ENCODE results near the gene NOS1AP. TPM values are rescaled to one million over a fixed set of nuclear protein-coding genes. Genes with fewer than 3 reads are reported as not detected.

NOS1AP gene
- total and polyA plus RNA-seq, 9 of the 15 experiments (the other 6 are each of a cell fraction or from before 2014, with no cell fraction given): 0.07 to 1.5 (median 0.22) TPM

GRCh38 chr1:162324396-162324795 is 254.9 kb downstream of the NOS1AP start:
- no peak overlapping the region for H3K9ac ChIP-seq (ENCODE audit: insufficient read depth in 1 of 2, low read depth in 2 of 2, low read length in 2 of 2)
- H3K4me2 ChIP-seq (ENCODE audit: insufficient read depth, low read length): no peak overlapping the region
- no peak overlapping the region for H3K27ac ChIP-seq (ENCODE audit: extremely low read depth, low read depth, low read length)
- intact Hi-C loops (cut with micrococcal nuclease) (no loop called here), in situ Hi-C loops (cut with MboI) (no loop called here)
- DNase-seq (ENCODE audit: extremely low read depth in 1 of 4, low spot score in 3 of 4) (no peak), ATAC-seq (no peak), FAIRE-seq (no peak)
- H3K79me2 ChIP-seq (ENCODE audit: control insufficient read depth, insufficient read depth, low read length): no peaks in the 10 kb centered on the region
- H3K9me1 ChIP-seq (ENCODE audit: control insufficient read depth, insufficient read depth, low read length): no peaks in the 10 kb centered on the region
- ChIA-PET POLR2A (interaction anchor here (0.7 kb wide), 1 partner anchor 23 kb away, joined by 3 read pairs; no protein-coding TSS in a partner anchor), CTCF (ENCODE audit: low intra/inter-chr PET ratio) (no interaction called here)
- H3K36me3 ChIP-seq (ENCODE audit: control insufficient read depth, insufficient read depth, low read length): no peaks in the 10 kb centered on the region
- no peaks in the 10 kb centered on the region for H3K4me1 ChIP-seq (replicated peaks in 1 of 2; ENCODE audit: control insufficient read depth in 2 of 2, insufficient read depth in 2 of 2, low read length in 2 of 2)
- no peaks in the 10 kb centered on the region for H3K9me3 ChIP-seq (replicated peaks; ENCODE audit: control insufficient read depth, insufficient read depth, low read depth, low read length)
- BruUV-seq (replicated peaks): no TSS peak
- H3K27me3 ChIP-seq (ENCODE audit: control insufficient read depth in 2 of 2, insufficient read depth in 2 of 2, low read length in 2 of 2): peaks cover 15 to 31% of the 10 kb centered on the region in 2 experiments; a peak in 3 of 5 replicates
- H4K20me1 ChIP-seq (replicated peaks; ENCODE audit: control insufficient read depth, insufficient read depth, low read length): no peaks in the 10 kb centered on the region
- H2AFZ ChIP-seq (ENCODE audit: low read depth, low read length): no peak overlapping the region
- TF ChIP-seq TOE1 (IDR thresholded peaks at IDR 0.05; ENCODE audit: borderline replicate concordance): no peak
- no peak for TF ChIP-seq TOE1 (CRISPR knock-in tag; IDR thresholded peaks at IDR 0.05; ENCODE audit: borderline replicate concordance, low read depth)
- no peak for TF ChIP-seq GABPB1 (CRISPR knock-in tag; IDR thresholded peaks at IDR 0.05)
- TF ChIP-seq RAD21 (CRISPR knock-in tag; conservative IDR thresholded peaks at IDR 0.05 in 1 of 2, IDR thresholded peaks at IDR 0.05 in 1 of 2): no peak
- TF ChIP-seq ELF4 (CRISPR knock-in tag; IDR thresholded peaks at IDR 0.05): no peak
- no peak for TF ChIP-seq PHB (CRISPR knock-in tag; IDR thresholded peaks at IDR 0.05)
- TF ChIP-seq NFIX (CRISPR knock-in tag; IDR thresholded peaks at IDR 0.05; ENCODE audit: low read depth): no peak
- TF ChIP-seq MYC (IDR thresholded peaks at IDR 0.05; ENCODE audit: low read depth, low read length): no peak
- TF ChIP-seq MYC (CRISPR knock-in tag; IDR thresholded peaks at IDR 0.05; ENCODE audit: borderline replicate concordance, low read depth): no peak
- no peak for TF ChIP-seq IFI16 (CRISPR knock-in tag; IDR thresholded peaks at IDR 0.05)
- TF ChIP-seq MCM2 (IDR thresholded peaks at IDR 0.05; ENCODE audit: low read depth): no peak
- TF ChIP-seq ZBTB11 (CRISPR knock-in tag; IDR thresholded peaks at IDR 0.05): no peak
- TF ChIP-seq IRF9 (tag; IDR thresholded peaks at IDR 0.05): no peak
- TF ChIP-seq RBFOX2 (IDR thresholded peaks at IDR 0.05; ENCODE audit: low read depth, low read length): no peak
- no peak for TF ChIP-seq CREM (IDR thresholded peaks at IDR 0.05; ENCODE audit: low read depth)
- no peak for TF ChIP-seq ZNF311 (CRISPR knock-in tag; IDR thresholded peaks at IDR 0.05)
- no peak for TF ChIP-seq KLF1 (tag; IDR thresholded peaks at IDR 0.05)
- TF ChIP-seq ZBTB12 (CRISPR knock-in tag; IDR thresholded peaks at IDR 0.05): no peak
- no peak for TF ChIP-seq SUPT5H (IDR thresholded peaks at IDR 0.05)
- WGBS (ENCODE audit: insufficient coverage, low coverage, missing lambda C conversion rate): 19% methylated on average over 2 of the region's 2 CpGs
- no peak overlapping the region for H3K4me3 ChIP-seq
